ENCODE measurements around the gene SLC49A4.

Gene SLC49A4

GRCh38 chr3:122858373-122858772 lies 63.5 kb downstream of the SLC49A4 start:
- DNase-seq (ENCODE audit: low read depth, low spot score), result no peak

DNA sequence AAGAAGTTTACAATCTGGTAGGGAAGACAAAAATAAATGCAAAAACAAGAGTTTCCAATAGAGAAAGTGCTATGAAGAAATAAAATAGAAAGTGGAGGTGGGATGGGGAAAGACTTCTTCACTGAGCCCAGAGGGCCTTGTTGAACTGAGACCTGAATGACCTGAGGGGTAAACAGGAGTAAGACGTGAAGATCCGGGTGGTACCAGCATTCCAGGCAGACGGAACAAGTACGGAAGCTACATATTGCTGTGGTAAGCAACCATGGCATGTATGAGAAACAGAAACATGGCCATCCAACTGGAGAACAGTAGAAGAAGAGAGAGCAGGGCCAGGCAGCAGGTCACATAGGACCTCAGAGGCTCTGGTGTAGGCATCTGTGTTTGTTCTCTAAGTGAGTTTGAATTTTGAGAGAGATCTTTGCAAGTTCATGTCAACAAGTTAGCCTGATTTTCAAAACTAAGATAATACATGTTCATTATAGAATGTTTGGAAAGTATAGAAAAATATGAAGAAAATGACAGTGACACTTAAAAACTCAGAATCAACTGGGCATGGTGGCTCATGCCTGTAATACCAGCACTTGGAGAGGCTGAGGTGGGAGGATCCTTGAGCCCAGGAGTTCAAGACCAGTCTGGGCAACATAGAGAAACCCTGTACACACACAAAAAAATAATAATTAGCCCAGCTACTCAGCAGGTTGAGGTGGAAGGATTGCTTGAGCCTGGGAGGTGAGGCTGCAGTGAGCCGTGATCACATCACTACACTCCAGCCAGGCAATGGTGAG lies 64.3 kb downstream of the SLC49A4 start:
- no peak for DNase-seq (ENCODE audit: low read depth, low spot score)

- no peak for DNase-seq (ENCODE audit: low read depth, low spot score)
Measured at GRCh38 chr3:122862381-122862780, 67.5 kb downstream of the SLC49A4 start.

DNA sequence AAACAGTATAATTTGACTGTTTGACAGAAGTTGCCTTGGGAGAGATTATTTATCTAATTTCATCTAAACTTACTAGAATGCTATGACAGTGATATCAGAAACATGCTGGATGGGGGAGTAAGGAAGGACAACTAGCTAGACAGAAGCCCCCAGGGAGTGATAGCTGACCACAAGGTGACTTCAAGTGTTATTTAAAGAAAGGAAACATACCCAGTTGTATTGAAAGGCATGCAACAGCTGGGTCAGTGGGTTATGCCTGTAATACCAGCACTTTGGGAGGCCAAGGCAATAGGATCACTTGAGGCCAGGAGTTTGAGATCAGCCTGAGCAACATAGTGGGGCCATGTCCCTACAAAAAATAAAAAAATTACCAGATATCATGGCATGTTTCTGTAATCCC lies 69.6 kb downstream of the SLC49A4 start:
- DNase-seq (ENCODE audit: low read depth, low spot score), result no peak

DNA sequence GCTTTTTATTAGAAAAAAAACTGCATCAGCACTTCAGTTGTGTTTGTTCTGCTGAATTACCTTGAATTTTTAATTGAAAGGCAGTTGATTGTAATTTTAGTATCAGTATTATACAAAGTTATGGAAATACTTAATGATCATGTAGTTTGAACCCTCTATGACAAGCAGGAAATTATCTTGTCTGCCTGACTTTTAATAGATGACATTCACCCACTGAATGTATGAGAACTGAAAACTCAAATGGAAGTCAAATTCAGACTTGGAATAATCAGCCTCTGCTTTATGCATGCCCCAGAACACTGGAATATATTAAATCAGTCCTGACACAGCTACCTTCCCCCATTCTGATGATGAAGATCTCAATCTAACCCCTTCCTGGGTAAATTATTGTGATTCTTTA lies 73.5 kb downstream of the SLC49A4 start:
- DNase-seq (ENCODE audit: low read depth, low spot score), result no peak

- DNase-seq (ENCODE audit: low read depth, low spot score), result no peak
Measured at GRCh38 chr3:122873741-122874515, 79.1 kb downstream of the SLC49A4 start.

GRCh38 chr3:122875547-122876127 lies 80.8 kb downstream of the SLC49A4 start:
- no peak for DNase-seq (ENCODE audit: low read depth, low spot score)

DNA sequence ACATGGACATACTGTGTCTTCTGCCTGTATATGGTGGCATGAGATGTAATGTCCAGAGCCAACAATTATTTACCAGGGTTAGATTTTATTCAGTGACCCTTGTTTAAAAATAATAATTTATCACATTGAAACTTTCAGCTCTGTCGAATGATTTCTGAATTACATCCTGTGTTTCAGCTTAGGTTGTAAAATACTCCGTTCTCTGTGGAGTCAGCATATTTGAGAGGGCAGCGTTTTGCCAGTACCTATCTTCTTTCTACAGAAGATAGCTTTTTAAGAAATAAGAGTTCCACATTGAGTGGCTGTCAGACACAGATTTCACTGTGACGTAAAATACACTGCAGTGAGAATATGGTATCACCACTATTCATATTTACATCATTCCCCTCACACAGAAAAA lies 85.3 kb downstream of the SLC49A4 start:
- no peak for DNase-seq (ENCODE audit: low read depth, low spot score)

DNA sequence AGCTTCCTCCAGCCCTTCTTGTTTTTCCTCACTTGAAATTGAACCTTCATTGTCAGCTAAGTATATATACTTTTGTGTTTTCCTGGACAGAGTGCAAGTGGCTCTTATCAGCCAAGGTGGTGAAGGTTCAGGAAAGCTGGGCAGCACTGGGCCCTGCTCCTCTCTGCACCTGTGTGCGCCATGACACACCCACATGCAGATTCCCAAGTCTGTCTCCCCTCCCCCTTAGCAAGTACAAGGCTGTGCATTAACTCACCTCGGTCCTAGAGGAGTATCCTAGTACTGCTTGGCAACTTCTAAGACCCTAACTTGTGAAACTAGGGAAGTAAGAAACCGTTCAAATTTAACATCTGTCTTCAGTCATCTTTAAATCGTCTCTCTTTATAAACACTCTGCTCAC lies 85.8 kb downstream of the SLC49A4 start:
- DNase-seq (ENCODE audit: low read depth, low spot score), result no peak

- no peak for DNase-seq (ENCODE audit: low read depth, low spot score)
Measured at GRCh38 chr3:122882361-122882947, 87.6 kb downstream of the SLC49A4 start.

- no peak for DNase-seq (ENCODE audit: low read depth, low spot score)
Measured at GRCh38 chr3:122886251-122886650, 91.4 kb downstream of the SLC49A4 start.

GRCh38 chr3:122886946-122887345 lies 92.1 kb downstream of the SLC49A4 start:
- DNase-seq (ENCODE audit: low read depth, low spot score), result no peak

DNA sequence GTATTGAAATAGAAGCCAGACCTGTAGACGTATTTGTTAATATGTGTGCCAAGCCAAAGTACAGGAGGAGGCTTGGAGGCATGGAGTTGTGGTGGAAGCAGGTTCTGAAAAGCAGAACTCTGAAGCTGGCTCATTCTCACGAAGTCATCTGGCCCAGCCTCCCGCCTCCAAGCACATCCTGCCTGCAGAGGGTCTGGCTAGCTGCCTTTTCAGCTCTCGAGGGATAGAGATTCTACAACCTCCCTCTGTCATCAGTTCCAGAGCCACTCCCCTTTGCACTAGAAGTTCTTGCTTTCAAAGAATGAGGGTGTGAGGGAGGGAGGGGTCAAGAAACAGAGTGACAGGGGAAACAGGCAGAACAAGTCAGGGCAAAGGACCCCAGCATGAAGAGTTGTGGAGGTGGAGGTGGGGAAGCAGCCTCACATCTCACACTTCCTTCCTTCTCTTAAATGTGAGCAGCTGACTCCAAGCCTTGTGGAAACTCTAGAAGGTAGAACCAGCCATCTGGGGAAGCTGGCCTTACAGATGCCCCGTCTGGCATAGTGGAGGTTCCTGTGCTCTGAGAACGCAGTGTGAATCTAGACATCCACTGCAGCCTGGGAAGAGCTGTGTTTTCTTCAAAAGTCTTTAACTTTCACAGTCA lies 95.3 kb downstream of the SLC49A4 start:
- DNase-seq (ENCODE audit: low read depth, low spot score), result no peak

DNA sequence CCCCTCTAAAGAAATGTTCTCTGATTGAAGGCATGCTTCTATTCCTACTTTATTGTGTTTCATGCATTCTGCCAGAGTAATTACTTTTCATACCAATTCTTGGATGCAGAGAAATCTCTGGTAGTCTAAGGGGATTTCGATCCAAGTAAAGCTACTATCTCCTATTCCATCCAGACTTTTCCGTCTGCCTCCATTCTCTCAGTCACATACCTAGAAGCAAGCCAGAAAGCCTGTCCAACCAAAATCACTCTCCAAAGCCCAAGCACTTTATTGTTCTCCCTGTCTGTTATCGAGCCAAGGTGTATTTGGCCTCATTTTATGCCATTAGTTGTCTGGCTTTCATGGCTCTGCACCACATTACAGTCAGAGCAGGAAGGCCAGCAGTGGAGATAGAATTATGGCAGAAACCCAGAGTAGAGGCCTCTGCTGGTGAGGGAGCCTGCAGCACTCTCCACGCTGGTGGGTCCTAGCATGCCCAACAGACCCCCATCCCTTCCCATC lies 95.9 kb downstream of the SLC49A4 start:
- DNase-seq (ENCODE audit: low read depth, low spot score), result no peak

GRCh38 chr3:122892118-122892960 lies 97.5 kb downstream of the SLC49A4 start:
- no peak for DNase-seq (ENCODE audit: low read depth, low spot score)

GRCh38 chr3:122893282-122893681 lies 98.4 kb downstream of the SLC49A4 start:
- DNase-seq (ENCODE audit: low read depth, low spot score), result no peak

DNA sequence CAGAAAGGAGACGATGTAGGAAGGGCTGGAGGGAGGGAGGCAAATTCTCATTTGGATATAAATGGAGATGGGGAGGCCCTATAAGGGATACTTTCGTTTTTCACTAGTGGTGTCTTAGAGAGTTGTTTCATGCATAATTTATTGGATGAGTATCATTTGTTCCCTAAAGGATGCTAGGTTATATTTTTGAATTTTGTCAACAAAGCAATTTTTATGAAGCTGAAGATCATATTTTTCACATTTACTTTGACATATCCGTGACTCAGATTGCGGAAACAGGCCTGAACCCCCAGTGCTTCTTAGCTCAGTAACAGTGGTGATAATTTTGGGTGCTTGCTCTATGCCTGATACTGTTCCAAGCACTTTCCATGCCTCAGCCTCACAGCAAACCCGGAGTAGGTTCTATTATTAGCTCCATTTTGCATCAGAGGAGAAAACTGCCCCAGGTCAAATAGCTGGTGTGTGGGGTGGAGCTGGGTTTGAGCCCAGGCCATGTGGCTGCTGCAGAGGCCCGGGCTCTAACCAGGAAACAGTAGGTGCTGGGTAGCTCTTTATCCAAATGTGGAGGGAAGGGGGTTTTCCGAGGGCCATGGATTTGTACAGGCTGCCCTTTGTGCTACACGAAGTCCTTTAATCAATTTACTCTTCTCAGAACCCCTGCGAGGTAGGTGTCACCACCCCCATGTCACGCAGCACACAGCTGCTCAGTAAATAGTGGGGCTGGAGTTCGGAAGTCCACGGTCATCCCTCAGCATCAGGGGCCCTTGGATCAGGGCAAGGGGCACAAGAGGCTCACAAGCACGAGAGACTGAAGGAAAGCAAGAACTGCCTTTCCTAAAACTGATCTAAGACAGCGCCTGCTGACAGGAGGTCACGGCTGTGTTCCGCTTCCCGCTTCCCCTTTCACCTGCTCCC lies 99.1 kb downstream of the SLC49A4 start:
- no peak for DNase-seq (ENCODE audit: low read depth, low spot score)

- no peak for DNase-seq (ENCODE audit: low read depth, low spot score)
Measured at GRCh38 chr3:122898298-122898697, 103.4 kb downstream of the SLC49A4 start.

GRCh38 chr3:122902326-122902725 lies 107.5 kb downstream of the SLC49A4 start:
- DNase-seq (ENCODE audit: low read depth, low spot score), result no peak

DNA sequence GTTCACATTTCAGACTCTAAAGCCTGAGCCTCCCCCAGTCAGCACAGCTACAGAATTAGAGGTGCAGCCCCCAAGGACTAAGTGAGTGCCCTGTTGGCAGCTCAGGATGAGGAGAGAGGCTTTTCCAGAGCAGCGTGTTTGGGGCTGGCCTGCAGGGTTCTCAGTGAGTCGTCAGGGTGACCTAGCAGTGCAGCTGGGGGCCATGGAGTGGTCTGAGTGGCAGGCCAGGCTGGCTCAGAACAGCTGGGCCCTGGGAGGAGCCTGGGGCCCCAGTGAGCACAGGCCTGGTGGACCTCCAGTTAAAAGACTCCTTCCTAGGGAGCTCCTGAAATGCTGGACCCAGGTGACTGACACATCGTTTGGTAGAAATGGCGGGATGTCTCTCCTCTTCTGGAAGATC lies 108.3 kb downstream of the SLC49A4 start:
- DNase-seq (ENCODE audit: low read depth, low spot score), result no peak
